IMR-90 (cell line): Measurements from ENCODE around the gene KRT16. TPM values are rescaled to one million over a fixed set of nuclear protein-coding genes. Genes with fewer than 3 reads are reported as not detected.

Experiments used
- ATAC-seq: fragments of 200-7000 bp; cut with Tn5 transposase; 2 replicates; pipeline ENCODE4 v1.9.1; 2020; ENCODE audit warnings: low read depth, mild to moderate bottlenecking, moderate library complexity
- BruUV-seq: library from RNA; stranded (reverse); fragments of 400-500 nt; replicated peaks from 2 replicates; lab custom pipeline; 2021; lab: Mats Ljungman, UMichigan
- CTCF ChIA-PET: fragments of 300-600 bp; formaldehyde crosslinking; extraction: SDS; loops from one replicate; lab custom pipeline; 2021; ENCODE audit warnings: antibody characterized with exemption; lab: Yijun Ruan, JAX
- POLR2A ChIA-PET: fragments of 300-600 bp; sonication (Branson Sonifier 250); formaldehyde crosslinking; loops from one replicate; lab custom pipeline; 2022; ENCODE audit warnings: antibody characterized with exemption; ENCODE audit not compliant: unreplicated experiment; lab: Charles Lee
- DNase-seq: peaks from one replicate; pipeline ENCODE4 v3.0.0; 2013
- H2AFZ ChIP-seq: replicated peaks from 2 replicates; pipeline ENCODE3; 2013; ENCODE audit warnings: low read length, mild to moderate bottlenecking; ENCODE audit not compliant: poor library complexity
- H2AK5ac ChIP-seq: 2 replicates; pipeline ENCODE4 v1.6.1; 2013; ENCODE audit warnings: low read depth, low read length, inconsistent platforms
- H2AK9ac ChIP-seq: replicated peaks from 2 replicates; pipeline ENCODE3; 2013; ENCODE audit warnings: mild to moderate bottlenecking, low read depth, low read length, moderate library complexity; ENCODE audit not compliant: poor library complexity
- H2BK120ac ChIP-seq: 2 replicates; pipeline ENCODE4 v1.6.1; 2013; ENCODE audit warnings: low read depth, low read length, inconsistent platforms
- H2BK15ac ChIP-seq: 3 replicates; pipeline ENCODE4 v1.6.1; 2013; ENCODE audit warnings: low read depth, low read length, inconsistent platforms
- H2BK20ac ChIP-seq: 2 replicates; pipeline ENCODE4 v1.6.1; 2013; ENCODE audit warnings: low read depth, mild to moderate bottlenecking, inconsistent platforms, low read length, moderate library complexity
- H2BK5ac ChIP-seq: 2 replicates; pipeline ENCODE4 v1.6.1; 2013; ENCODE audit warnings: mild to moderate bottlenecking, low read depth, low read length, inconsistent platforms; ENCODE audit not compliant: poor library complexity, severe bottlenecking
- H3K14ac ChIP-seq: replicated peaks from 2 replicates; pipeline ENCODE4 v1.6.1; 2013; ENCODE audit warnings: low read depth, low read length, inconsistent platforms
- H3K18ac ChIP-seq: 2 replicates; pipeline ENCODE4 v1.6.1; 2013; ENCODE audit warnings: low read depth, low read length, control low read depth
- H3K23ac ChIP-seq: 2 replicates; pipeline ENCODE4 v1.6.1; 2013; ENCODE audit warnings: low read depth, low read length, inconsistent platforms
- H3K27ac ChIP-seq: 2 replicates; pipeline ENCODE4 v1.5.1; 2013; ENCODE audit warnings: mild to moderate bottlenecking, control low read depth, low read length; ENCODE audit not compliant: insufficient read depth
- H3K27me3 ChIP-seq: 2 replicates; pipeline ENCODE4 v1.6.1; 2013; ENCODE audit warnings: low read length; ENCODE audit not compliant: control insufficient read depth, insufficient read depth
- H3K36me3 ChIP-seq: 2 replicates; pipeline ENCODE4 v1.6.1; 2013; ENCODE audit warnings: low read length, mixed read lengths; ENCODE audit not compliant: control insufficient read depth, insufficient read depth
- H3K4ac ChIP-seq: 2 replicates; pipeline ENCODE4 v1.6.1; 2013; ENCODE audit warnings: low read depth, low read length, inconsistent platforms
- H3K4me1 ChIP-seq: 2 replicates; pipeline ENCODE4 v1.6.1; 2013; ENCODE audit warnings: low read length, mixed read lengths; ENCODE audit not compliant: control insufficient read depth, insufficient read depth
- H3K4me2 ChIP-seq: 2 replicates; pipeline ENCODE4 v1.6.1; 2013; ENCODE audit warnings: low read depth, mild to moderate bottlenecking, control low read depth, low read length, moderate library complexity
- H3K4me3 ChIP-seq: 2 replicates; pipeline ENCODE4 v1.5.1; 2013; ENCODE audit warnings: low read depth, mild to moderate bottlenecking, control low read depth, low read length, moderate library complexity; ENCODE audit not compliant: insufficient read depth
- H3K56ac ChIP-seq: 2 replicates; pipeline ENCODE4 v1.6.1; 2013; ENCODE audit warnings: low read length, inconsistent platforms; ENCODE audit not compliant: insufficient read depth; ENCODE audit errors: extremely low read depth
- H3K79me1 ChIP-seq, 2 experiments: 2 replicates each; pipeline ENCODE4 v1.6.1; 2013; ENCODE audit warnings: low read length in 2 of 2, inconsistent platforms in 1 of 2, low read depth in 1 of 2
- H3K9ac ChIP-seq: 2 replicates; pipeline ENCODE4 v1.6.1; 2013; ENCODE audit warnings: low read depth, low read length, control low read depth
- H3K9me1 ChIP-seq: 2 replicates; pipeline ENCODE4 v1.6.1; 2013; ENCODE audit warnings: low read length, inconsistent platforms; ENCODE audit not compliant: insufficient read depth
- H3K9me3 ChIP-seq: 2 replicates; pipeline ENCODE4 v1.6.1; 2013; ENCODE audit warnings: low read length; ENCODE audit not compliant: control insufficient read depth, insufficient read depth
- H4K20me1 ChIP-seq: 2 replicates; pipeline ENCODE4 v1.6.1; 2013; ENCODE audit warnings: low read length, inconsistent platforms; ENCODE audit not compliant: insufficient read depth
- H4K5ac ChIP-seq: 2 replicates; pipeline ENCODE4 v1.6.1; 2013; ENCODE audit warnings: mild to moderate bottlenecking, low read depth, low read length, control low read depth
- H4K8ac ChIP-seq, 2 experiments: 2 replicates each; pipeline ENCODE4 v1.6.1; 2013; ENCODE audit warnings: low read depth in 2 of 2, low read length in 2 of 2, control low read depth in 1 of 2, inconsistent platforms in 1 of 2
- H4K91ac ChIP-seq: 2 replicates; pipeline ENCODE4 v1.6.1; 2013; ENCODE audit warnings: low read depth, low read length, inconsistent platforms; ENCODE audit not compliant: insufficient read depth
- BHLHE40 ChIP-seq: fragments of 150-350 bp; IDR thresholded peaks from 2 replicates; pipeline ENCODE4 v1.6.1; 2016; ENCODE audit warnings: mild to moderate bottlenecking, low read depth, low read length
- CEBPB ChIP-seq: IDR thresholded peaks from 2 replicates; pipeline ENCODE4 v1.6.1; 2012; ENCODE audit warnings: low read depth, low read length, improper control_type of control experiment
- CHD1 ChIP-seq: IDR thresholded peaks from 2 replicates; pipeline ENCODE4 v1.6.1; 2012; ENCODE audit warnings: low read depth, low read length, improper control_type of control experiment
- FOS ChIP-seq: fragments of 150-350 bp; IDR thresholded peaks from 2 replicates; pipeline ENCODE4 v1.6.1; 2016; ENCODE audit warnings: low read depth, low read length
- MAZ ChIP-seq: IDR thresholded peaks from 2 replicates; pipeline ENCODE4 v1.6.1; 2012; ENCODE audit warnings: low read depth, mild to moderate bottlenecking, low read length, improper control_type of control experiment, moderate library complexity, borderline replicate concordance
- MXI1 ChIP-seq: IDR thresholded peaks from 2 replicates; pipeline ENCODE4 v1.6.1; 2012; ENCODE audit warnings: low read depth, mild to moderate bottlenecking, low read length, moderate library complexity, borderline replicate concordance
- RCOR1 ChIP-seq: IDR thresholded peaks from 2 replicates; pipeline ENCODE4 v1.6.1; 2012; ENCODE audit warnings: mild to moderate bottlenecking, low read length, improper control_type of control experiment; ENCODE audit not compliant: insufficient replicate concordance
- WGBS, 2 experiments: methylation state at CpG; one replicate each; pipeline versions ENCODE4 v1.1.5 to v1.1.7; 2013; ENCODE audit warnings: missing lambda C conversion rate in 2 of 2; ENCODE audit not compliant: insufficient read length in 1 of 2; ENCODE audit errors: extremely low coverage in 2 of 2; 5-methylcytosine and 5-hydroxymethylcytosine counted together
- dilution Hi-C: fragments of 300-500 bp; cut with HindIII; formaldehyde crosslinking; loops from one replicate; pipeline ENCODE4 v1.14.3; 2018; ENCODE audit warnings: low sequenced_read_pairs; ENCODE audit not compliant: unreplicated experiment
- in situ Hi-C: fragments of 300-500 bp; cut with MboI; formaldehyde crosslinking; loops from 3 replicates; pipeline ENCODE4 v1.14.3; 2019; ENCODE audit warnings: low sequenced_read_pairs, inconsistent platforms, mixed read lengths
- intact Hi-C: fragments of 100-400 bp; cut with micrococcal nuclease; formaldehyde crosslinking; loops from 2 replicates; pipeline ENCODE4 v1.10.0; 2022
- polyA plus RNA-seq, 3 experiments: library from polyadenylated mRNA; depleted of rRNA; stranded (reverse); fragments of >200 nt; gene quantifications; 2 replicates each; pipeline ENCODE4 v1.2.3, GENCODE V29; 2012; ENCODE audit warnings: low replicate concordance in 1 of 3
- total RNA-seq: library from RNA; depleted of rRNA; stranded (reverse); fragments of >200 nt; gene quantifications from 2 replicates; pipeline ENCODE4 v1.2.3, GENCODE V29; 2012
- TF ChIP-seq, protein P1 (sequence below): fragments of 150-350 bp; IDR thresholded peaks from 2 replicates; pipeline ENCODE4 v1.6.1; 2017; ENCODE audit warnings: mild to moderate bottlenecking, antibody characterized with exemption, low read length, low read depth

Gene KRT16
- total and polyA plus RNA-seq, 2 of the 4 experiments (the other 2 are of a cell fraction) = not detected

DNA sequence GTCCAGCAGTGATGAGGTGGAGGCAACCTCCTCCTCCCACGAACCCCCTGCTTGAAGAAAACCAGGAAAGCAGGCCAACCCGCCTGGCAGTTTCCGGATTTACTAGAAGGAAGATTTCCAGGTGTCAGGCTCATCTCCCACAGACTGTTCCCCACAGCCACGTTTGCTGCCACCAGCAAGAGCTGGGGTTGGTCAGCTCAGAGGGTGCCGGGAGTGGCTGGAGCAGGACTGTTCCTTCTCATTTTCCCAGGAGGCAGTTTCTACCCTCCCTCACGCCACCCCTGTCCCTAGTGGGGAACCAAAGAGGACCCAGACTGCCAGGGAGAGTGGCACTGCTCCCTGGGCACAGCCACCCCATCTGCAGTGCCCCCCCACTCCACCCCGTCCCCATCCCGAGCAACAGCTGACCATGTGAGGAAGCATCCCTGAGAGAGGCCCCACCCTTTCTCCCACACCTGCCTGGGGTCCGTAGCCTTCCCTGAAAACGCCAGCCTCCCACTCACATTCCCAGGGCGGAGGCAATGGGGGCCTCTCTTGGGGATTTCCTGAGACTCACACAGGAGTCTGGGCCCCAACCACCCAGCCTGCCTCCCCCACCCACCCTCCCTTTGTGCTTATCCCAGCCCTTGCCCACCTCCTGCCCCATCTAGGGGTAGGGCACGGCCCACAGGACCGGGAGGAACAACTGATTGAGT is 5.9 kb upstream of the KRT16 start (continued):
- no peak for TF ChIP-seq FOS

DNA sequence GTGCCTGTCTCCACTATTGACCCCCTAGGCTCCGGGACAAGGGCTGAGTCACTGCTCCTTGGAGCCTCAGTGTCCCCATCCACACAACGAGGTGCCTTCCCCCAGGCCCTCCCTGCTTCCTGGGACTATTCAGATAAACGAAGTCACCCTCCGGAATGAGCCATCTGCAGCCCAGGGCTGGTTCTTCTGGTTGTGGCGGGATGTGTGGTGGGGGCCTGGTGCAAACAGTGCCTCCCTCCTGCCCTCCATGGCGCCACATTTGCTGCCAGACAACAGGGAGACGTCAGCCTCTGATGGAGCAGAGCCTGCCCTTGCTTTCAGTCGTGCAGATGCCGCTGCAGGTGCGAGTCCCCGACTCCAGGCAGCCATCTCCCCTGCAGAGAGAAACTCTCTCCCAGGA is 5.1 kb upstream of the KRT16 start:
- Histone ChIP-seq H3K56ac (no peak overlapping the region), H3K4me1 (no peaks in the 10 kb centered on the region), H2AK9ac (no peak overlapping the region), H4K8ac (no peak overlapping the region), H4K91ac (no peak overlapping the region), H4K20me1 (no peaks in the 10 kb centered on the region), H3K27me3 (peaks cover 39% of the 10 kb centered on the region), H2AK5ac (no peak overlapping the region), H3K4me3 (no peak overlapping the region), H2BK15ac (no peak overlapping the region), H3K23ac (no peak overlapping the region), H3K36me3 (no peaks in the 10 kb centered on the region), H3K4ac (no peak overlapping the region), H3K18ac (no peak overlapping the region), H3K9me3 (no peaks in the 10 kb centered on the region), H3K4me2 (no peak overlapping the region), H3K9me1 (no peaks in the 10 kb centered on the region), H3K9ac (no peak overlapping the region), H3K14ac (no peak overlapping the region), H3K27ac (no peak overlapping the region), H2BK20ac (no peak overlapping the region), H2BK5ac (no peak overlapping the region), H3K79me1 (no peaks in the 10 kb centered on the region), H2BK120ac (no peak overlapping the region), H4K5ac (no peak overlapping the region), H2AFZ (no peak overlapping the region)
- POLR2A ChIA-PET = no interaction called here
- no peak for TF ChIP-seq RCOR1
- no peak for TF ChIP-seq FOS
- no peak for TF ChIP-seq MAZ
- TF ChIP-seq, protein P1, sequence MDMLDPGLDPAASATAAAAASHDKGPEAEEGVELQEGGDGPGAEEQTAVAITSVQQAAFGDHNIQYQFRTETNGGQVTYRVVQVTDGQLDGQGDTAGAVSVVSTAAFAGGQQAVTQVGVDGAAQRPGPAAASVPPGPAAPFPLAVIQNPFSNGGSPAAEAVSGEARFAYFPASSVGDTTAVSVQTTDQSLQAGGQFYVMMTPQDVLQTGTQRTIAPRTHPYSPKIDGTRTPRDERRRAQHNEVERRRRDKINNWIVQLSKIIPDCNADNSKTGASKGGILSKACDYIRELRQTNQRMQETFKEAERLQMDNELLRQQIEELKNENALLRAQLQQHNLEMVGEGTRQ = no peak
- TF ChIP-seq CHD1 = no peak
- no peak for TF ChIP-seq BHLHE40
- no peak for TF ChIP-seq MXI1
- no peak for TF ChIP-seq CEBPB
- WGBS, 2 experiments = 0% methylated on average over 1 of the region's 11 CpGs; no CpG with 5 or more reads in 1 of the 2 experiments
- no peak for ATAC-seq
- DNase-seq = no peak
- intact Hi-C loops = no loop called here
- BruUV-seq = no TSS peak
- in situ Hi-C loops = no loop called here
- dilution Hi-C loops = no loop called here
- CTCF ChIA-PET = no interaction called here
